Right lobe of liver (tissue), 4 donors: ENCODE data around the gene C1QTNF1.

ENCODE experiments used
- CTCF ChIP-seq, 4 donors: fragments of 200-600 bp in 3 of 4; fragments of 450-650 bp in 1 of 4; IDR thresholded peaks; one replicate each; pipeline versions ENCODE4 v1.5.1 to v1.8.0; 2016 to 2022; ENCODE audit warnings: antibody characterized with exemption in 4 of 4, mild to moderate bottlenecking in 2 of 4
- POLR2A ChIP-seq: fragments of 450-650 bp; IDR thresholded peaks from one replicate; pipeline ENCODE4 v1.6.1; 2017; ENCODE audit warnings: antibody characterized with exemption, mild to moderate bottlenecking
- donor health status: DM: no; HTN: no; CAD: no.
- donor health status: DM: no; HTN: no; CAD: no.
- donor health status: DM: no; HTN: yes; CAD: no.

GRCh38 chr17:78993241-78993956, 30.6 kb upstream of the C1QTNF1 start:
- TF ChIP-seq CTCF (IDR thresholded peaks at IDR 0.05) (peak; percentile 53 to 81 (median 72)), POLR2A (no peak)
